GM19238 (cell line): Measurements from ENCODE around the gene AIFM2.
"Not testable (repeated sequence)": the region's sequence is repeated elsewhere in the genome, so short reads cannot be mapped to it uniquely, and the experiment has no call there.

ENCODE experiments used
- DNase-seq: peaks from one replicate; pipeline ENCODE4 v3.0.0; 2011; ENCODE audit warnings: low spot score; ENCODE audit not compliant: insufficient read length

AIFM2 gene

DNA sequence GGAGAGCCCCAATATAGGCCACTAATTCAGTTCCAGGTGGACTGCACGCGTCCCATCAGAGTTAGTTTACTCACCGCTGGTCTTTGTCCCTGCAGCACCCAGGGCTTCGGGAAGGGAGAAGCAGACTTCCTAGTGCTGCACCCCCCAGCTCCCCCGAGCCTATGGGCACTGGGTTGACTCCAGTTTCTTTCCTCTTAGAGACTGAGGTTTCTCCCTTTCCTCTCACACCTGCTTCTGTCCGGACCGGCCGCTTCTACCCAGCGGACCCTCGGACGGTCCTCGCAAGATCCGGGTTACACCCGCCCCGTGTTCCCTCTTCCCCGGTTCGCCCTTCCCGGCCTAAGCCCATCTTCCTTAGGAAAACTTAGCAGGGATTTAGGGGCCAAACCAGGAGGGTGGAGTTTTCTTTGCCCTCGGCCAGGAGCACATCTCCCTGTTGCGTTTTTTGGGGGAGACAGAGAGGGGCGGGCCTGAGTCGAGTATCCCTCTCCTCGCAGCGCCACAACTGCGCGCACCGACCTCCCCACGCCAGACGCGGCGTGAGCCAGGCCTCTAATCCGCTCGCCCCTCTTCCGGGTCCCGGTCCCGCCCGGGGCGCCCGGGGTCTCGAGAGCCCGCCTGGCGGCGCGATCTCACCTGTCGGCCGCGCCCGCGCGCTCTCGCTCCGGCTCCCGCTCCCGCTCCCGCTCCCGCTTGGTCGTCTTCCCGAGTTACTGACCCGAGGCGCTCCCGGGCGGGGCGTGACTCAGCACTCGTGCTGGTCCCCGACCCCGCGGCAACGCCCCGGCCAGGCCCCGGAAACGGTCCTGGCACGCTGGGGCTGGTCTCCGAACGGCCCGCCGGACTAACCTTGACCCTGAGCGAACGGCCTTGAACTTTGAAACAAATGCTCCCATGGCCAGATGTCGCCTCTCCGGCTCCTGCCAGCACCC is at the start of gene AIFM2:
Gene AIFM2 (minus strand): TSS at position 728 of the 932 bp plus-strand sequence. CDS start 8,741 bp downstream, outside the sequence.
- DNase-seq, result peak; percentile 84

DNA sequence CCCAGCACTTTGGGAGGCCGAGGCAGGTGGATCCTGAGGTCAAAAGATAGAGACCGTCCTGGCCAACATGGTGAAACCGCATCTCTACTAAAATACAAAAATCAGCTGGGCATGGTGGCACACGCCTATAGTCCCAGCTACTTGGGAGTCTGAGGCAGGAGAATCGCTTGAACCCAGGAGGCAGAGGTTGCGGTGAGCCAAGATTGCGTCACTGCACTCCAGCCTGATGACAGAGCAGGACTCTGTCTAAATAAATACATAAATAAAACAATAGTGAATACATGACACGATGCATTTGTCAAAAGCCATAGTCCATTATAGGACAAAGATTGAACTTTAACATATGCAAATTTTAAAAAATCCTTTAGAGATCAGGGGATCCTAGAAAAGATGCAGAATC is 46.6 kb upstream of the AIFM2 start:
- not testable (repeated sequence) for DNase-seq

DNA sequence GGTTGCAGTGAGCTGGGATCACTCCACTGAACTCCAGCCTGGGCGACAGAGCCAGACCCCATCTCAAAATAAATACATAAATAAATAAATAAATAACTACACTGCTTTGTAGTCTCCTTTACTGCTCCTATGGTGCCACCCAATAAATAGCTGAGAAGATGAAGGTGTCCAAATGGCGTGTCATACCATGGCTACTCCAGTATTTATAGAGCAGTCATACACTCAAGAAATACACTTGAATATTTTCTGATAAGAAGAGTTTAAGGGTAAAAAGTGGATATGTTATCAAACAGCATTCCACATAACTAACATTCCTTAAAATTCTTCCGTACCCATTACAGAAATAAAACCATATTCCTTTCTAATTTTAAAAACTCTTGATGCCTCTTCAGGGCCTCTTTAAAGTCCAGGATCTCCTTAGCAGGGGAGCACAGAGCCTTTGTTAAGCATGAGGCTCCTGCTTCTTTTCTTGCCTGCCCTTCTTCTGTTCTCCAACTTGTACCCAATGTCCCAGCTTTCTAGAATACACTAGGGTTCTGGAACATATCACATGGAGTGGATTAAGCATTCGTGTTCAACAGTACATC is 45.6 kb upstream of the AIFM2 start:
- no peak for DNase-seq

DNA sequence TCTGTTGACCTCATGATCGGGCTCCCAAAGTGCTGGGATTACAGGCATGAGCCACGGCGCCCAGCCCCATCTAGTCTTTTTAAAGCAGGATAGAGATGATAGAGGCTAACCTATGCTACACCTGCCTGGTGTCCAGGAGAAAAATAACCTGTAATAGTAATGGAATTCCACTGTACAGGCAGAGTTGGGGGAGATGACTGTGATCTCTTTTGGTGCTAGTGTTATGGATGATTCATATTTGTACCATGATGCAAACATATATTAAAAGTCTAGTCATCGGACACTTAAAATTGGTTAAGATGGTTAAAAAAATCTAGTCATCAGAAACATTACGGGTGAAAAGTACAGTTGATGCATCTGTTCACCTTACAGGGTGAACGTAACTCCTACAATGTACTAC is 43.8 kb upstream of the AIFM2 start:
- DNase-seq, result no peak

DNA sequence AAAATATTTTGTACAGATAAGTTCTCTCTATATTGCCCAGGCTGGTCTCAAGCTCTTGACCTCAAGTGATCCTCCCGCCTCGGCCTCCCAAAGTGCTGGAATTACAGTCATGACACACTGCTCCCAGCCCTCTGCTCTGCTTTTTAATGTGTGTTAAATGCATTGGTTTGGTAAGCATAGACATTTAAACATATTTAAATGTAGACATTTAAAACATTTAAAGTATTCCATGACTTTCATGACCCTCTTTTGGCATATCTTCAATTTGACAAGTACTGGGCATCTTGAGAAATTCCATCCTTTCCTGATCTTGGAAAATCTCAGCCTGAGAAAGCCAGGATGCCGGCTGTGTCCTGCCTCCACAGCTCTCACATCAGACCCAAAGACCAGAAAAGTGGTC is 42.9 kb upstream of the AIFM2 start:
- no peak for DNase-seq

DNA sequence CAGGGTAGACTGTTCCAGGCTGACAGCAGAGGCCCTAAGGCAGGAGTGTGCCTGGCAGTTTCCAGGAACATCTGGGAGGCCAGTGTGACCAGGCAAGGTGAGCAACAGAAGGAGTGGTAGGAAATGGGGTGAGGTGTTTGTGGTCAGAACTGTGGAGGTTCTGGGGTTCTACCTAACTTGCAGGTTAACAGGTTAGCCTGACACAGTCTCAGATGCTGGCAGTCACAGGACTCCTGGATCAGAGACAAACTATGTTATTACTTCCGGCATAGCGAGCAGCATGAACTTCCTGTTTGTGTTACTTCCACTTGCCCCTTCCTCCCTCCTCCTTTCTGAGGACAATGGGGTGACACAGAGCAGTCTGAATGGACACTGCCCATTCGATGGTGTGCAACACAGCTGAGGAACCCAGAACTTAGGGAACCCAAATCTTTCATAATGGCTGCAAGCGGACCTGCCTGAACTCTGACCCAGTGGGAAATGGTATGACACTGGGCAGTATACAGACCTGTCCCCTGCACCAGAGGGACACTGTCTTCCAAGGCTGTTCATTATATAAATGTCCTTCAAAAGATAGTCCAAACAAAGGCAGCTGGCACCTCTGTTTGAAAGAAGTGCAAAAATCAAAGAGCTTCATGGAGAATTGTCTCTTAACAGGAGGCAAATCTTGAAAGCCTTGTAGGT is 41.6 kb upstream of the AIFM2 start:
- no peak for DNase-seq

DNA sequence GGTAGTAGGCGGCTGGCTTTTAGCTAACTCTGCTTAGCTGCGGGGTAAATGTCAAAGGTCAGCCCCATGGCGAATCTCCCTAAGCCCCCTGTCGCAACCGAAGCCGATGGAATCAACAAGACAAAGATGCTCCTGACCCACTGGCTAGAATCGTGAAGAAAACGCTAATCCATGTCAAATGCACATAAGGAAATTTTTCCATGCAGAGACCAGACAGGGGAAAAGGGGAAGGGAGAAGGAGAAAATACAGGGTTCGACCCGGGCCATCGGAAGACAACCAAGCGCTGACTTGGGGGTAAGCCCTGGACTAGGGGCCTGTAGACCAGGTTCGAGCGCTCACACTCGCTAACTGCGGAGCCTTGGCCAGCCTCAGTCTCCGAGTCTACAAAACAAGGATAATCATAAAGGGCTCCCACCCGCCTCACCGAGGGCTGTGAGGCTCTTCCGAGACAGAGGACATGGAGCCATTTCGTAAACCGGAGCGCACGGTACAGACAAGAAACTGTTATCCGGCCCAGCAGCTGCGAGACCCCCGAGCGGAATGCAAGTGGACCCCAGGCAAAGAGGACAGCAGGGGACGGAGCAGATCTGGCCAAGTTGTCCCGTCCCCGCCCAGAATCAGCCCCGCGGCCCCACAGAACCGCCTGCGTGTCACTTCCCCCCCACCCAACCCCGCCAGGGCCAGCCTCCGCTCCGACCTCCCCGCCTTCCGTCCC is 37.2 kb upstream of the AIFM2 start:
- DNase-seq, result no peak

DNA sequence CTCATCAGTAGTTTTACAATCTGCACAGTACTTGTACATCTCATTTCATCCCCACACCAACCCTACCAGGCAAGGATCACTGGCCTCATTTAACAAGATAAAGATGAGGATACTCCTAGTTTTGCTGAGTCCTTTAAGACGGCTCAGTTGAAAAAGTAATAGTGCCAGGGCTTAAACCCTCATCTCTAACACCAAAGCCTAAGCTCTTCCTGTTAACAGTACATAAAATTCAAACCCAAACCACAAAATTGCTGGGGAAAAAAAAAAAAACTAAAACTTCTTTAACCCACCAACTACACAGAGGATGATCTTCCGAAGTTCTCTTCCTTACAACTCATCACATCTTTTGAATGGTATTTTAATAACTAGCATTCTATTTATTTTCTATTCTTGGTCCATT is 36.4 kb upstream of the AIFM2 start:
- no peak for DNase-seq

DNA sequence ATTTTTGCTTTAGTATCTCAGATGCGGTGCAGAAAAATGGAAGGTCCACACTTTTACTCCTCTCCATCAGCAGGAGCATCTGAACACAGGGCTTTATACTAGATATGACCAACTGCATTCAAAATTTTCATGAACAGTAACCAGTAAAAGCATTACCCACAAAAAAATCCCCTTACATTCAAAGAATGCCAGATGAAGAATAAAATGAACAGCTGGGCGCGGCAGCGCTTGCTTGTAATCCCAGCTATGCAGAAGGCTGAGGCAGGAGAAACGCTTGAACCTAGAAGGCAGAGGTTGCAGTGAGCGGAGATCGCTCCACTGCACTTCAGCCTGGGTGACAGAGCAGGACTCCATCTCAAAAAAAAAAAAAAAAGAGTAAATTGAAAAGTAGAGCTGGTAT is 34.6 kb upstream of the AIFM2 start:
- no peak for DNase-seq

DNA sequence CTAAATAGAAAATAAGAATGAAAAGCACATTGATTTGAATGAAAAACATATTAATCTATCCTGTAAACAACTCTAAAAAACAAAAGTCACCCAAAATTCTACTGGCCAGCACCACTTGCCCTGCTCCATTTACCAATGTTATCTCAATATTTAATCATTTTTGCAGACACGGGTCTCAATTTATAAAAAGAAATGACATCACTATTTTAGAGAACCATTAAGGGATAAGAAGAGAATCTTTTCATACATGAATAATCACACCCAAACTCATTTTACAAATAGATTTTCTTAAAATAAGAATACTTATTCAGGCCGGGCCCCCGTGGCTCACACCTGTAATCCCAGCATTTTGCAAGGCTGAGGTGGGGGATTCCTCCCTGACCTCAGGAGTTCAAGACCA is 33.8 kb upstream of the AIFM2 start:
- DNase-seq, result no peak

DNA sequence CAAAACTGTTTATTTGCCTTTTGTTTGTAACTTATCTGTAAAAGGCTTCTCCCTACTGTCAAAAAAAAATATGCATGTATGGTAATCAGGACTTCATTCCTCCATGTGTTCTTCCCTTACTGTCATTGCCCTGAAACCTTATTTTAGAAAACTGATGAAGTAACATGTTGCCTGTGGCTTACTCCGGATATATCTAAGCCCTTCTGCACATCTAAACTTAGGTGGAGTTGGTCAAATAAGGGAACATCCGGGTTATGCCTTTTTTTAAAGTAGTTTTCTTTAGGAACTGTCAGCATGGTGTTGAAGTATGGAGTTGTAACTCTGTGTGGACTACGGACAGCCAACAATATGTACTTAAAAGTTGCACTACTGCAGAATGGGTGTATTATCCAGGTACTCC is 31.5 kb upstream of the AIFM2 start:
- DNase-seq, result no peak

DNA sequence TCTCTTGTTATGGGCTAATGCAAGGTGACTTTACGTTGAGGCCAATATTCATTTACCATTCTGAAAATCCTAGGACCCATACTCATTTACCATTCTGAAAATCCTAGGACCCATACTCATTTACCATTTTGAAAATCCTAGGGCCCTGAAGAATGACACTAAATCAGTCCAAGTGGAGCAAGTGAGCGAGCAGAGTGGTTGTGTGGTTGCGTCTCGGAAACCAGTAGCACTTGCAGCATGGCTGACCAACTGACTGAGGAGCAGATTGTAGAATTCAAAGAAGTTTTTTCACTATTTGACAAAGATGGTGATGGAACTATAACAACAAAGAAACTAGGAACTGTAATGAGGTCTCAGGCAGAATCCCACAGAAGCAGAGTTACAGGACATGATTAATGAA is 30.8 kb upstream of the AIFM2 start:
- no peak for DNase-seq

DNA sequence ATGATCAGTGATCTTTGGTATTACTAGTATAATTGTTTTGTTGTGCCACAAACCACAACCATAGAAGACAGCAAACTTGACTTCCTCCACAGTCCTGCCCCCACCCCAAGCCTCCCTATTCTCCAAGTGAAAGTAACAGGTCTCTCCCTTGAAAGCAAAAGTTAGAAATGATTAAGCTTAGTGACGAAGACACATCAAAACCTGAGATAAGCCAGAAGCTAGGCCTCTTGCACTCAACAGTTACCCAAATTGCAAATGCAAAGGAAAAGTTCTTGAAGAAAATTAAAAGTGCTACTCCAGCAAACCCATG is 30.2 kb upstream of the AIFM2 start:
- DNase-seq, result peak; percentile 39

DNA sequence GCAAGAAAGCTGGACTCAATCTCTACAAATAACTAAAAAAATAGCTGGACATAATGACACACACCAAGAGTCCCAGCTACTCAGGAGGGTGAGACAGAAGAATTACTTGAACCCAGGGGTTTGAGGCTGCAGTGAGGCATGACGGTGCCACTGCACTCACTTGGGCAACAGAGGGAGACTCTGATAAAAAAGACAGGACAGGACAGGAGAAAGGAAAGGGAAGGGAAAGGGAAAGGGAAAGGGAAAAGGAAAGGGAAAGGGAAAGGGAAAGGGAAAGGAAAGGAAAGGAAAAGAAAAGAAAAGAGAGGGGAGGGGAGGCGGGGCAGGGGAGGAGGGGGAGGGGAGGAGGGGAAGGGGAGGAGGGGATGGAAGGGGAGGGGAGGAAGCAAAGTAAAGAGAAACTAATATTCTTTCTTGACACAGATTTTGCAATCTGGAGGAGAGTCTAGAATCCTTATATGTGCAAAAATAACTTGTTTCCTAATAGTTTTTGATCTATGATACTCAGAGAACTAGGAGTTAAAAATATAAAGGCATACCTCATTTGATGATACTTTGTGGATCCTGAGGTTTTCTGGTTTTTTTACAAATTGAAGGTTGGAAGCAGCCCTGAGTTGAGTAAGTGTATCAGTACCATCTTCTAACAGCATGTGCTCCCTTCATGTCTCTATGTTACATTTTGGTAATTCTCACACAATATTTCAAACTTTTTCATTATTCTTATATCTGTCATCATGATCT is 29.7 kb upstream of the AIFM2 start:
- no peak for DNase-seq

DNA sequence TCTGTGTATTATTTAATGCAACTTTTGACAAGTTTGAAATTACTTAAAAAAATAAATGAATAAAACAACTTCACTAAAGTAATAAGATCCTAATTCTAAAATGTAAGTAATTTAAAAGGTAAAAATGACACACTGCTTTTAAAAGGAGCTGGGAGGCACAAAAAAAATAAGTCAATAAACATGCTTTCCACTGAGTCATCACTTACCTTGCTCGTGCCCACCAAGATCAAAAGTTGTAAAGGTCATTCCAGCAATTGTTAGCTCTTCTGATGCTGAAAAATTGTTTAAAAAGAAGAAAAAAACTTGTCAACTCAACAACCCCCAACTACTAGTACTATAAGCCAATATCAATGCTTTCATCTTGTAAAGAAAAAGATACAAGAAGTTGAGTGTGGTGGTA is 28.2 kb upstream of the AIFM2 start:
- no peak for DNase-seq

DNA sequence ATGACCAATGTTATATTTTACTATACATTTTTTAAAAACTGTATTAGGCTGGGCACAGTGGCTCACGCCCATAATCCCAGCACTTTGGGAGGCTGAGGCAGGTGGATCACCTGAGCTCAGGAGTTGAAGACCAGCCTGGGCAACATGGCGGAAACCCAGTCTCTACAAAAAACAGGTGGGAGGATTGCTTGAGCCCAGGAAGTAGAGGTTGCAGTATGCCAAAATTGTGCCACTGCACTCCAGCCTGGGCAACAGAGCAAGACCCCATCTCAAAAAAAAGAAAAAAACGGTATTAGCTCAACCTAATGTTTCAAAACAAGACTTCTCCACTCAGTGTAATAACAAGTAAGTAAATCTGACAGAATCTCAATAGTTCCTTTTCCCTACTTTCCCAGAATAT is 26.7 kb upstream of the AIFM2 start:
- DNase-seq, result not testable (repeated sequence)

DNA sequence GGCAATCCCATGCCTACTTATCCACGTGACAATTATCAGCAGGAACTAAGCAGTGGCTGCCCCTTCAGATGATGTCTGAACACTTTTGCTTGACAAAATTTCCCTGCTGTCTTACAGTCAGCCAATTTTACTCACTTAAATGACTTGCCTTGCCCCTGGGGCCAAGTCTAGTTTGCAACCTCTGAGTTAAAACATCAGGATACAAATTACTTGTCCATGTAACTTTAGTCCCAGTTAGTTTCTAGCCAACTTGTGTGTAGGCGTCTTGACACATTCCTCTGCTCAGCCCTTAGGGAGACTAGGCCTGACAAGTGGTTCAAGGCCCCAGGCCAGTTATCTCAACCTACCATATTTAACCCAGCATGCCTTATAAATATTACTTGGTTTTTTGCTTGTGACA is 25.5 kb upstream of the AIFM2 start:
- DNase-seq, result no peak

DNA sequence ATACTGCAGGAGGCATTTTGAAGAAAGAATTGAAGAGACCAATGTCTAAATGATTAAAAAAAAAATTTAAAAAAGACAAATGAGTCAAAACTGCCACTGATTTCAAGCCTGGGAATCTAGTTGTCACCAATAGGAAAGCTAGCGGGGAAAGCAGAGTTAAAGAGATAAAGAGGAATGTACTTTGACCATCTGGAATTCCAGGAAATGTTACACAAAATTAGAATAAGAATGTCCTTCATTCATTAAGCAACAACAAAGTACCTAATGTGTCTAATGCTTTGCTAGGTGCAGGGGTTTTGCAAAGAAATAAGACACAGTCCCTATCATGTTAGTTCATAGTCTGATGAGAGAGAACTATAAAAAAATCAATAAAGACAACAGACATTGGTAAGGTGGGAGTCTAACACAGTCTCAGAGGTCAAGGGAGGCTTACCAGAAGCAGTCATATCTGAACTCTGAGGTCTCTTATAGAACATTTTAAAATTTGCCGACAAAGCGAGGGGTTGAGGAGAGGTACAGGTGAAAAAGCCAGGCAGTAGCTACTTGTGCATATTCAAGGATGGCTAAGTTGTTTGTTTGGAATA is 22.7 kb upstream of the AIFM2 start:
- no peak for DNase-seq

DNA sequence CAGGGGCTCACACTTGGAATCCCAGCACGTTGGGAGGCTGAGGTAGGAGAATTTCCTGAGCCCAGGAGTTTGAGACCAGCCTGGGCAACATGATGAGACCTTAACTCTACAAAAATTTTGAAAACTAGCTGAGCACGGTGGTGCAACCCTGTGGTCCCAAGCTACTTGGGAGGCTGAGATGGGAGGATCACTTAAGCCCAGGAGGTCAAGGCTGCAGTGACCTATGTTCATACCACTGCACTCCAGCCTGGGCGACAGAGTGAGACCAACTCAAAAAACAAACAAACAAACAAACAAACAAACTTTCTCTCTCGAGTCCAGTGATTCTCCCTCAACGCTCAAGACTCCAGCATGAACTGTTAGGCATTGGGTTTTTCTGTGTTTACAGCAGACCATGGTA is 15.9 kb upstream of the AIFM2 start:
- DNase-seq, result no peak

DNA sequence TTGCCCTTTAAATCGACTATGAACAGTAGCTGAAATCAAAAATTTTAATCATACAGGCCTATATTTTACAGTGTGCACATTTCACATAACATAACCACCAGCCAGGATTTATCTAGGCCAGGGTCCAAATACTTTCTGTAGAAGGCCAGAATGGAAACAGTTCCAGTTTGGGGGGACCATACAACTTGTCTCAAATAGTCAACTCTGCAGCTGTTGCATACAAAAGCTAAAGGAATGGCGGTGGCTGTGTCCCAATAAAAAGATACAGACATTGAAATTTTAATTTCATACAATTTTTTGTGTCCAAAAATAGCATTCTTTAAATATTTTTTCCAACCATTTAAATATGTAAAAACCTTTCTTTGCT is 14.6 kb upstream of the AIFM2 start:
- DNase-seq, result no peak
